Stimulated activated naive CD8-positive, alpha-beta T cell treated with anti-CD3 and anti-CD28 coated beads, Interleukin-15, Interleukin-2, amounts not matched to agents 100 ng/mL and 50 ng/mL, for 24 hours (primary cell): ENCODE results near the gene CDK15.

Source experiments
- H3K27ac Mint-ChIP-seq: one replicate; pipeline ENCODE4 v1.8.0; 2021; ENCODE audit warnings: mild to moderate bottlenecking, mixed read lengths
- H3K27me3 Mint-ChIP-seq: one replicate; pipeline ENCODE4 v1.8.0; 2021; ENCODE audit warnings: mixed read lengths
- H3K36me3 Mint-ChIP-seq: one replicate; pipeline ENCODE4 v1.8.0; 2021; ENCODE audit warnings: low read depth, mixed read lengths
- H3K4me1 Mint-ChIP-seq: one replicate; pipeline ENCODE4 v1.8.0; 2021; ENCODE audit warnings: low read depth, mixed read lengths
- H3K4me3 Mint-ChIP-seq: one replicate; pipeline ENCODE4 v1.8.0; 2021; ENCODE audit warnings: mild to moderate bottlenecking, mixed read lengths
- H3K9me3 Mint-ChIP-seq: one replicate; pipeline ENCODE4 v1.8.0; 2021; ENCODE audit warnings: mixed read lengths

Gene CDK15

GRCh38 chr2:201913201-201913600 is 106.9 kb downstream of the CDK15 start:
- H3K27me3 Mint-ChIP-seq: no peaks in the 10 kb centered on the region
- H3K36me3 Mint-ChIP-seq: no peaks in the 10 kb centered on the region
- no peak overlapping the region for H3K4me3 Mint-ChIP-seq
- H3K27ac Mint-ChIP-seq: no peak overlapping the region
- H3K9me3 Mint-ChIP-seq: no peaks in the 10 kb centered on the region
- H3K4me1 Mint-ChIP-seq: peaks cover 9% of the 10 kb centered on the region

GRCh38 chr2:201915446-201915845 is 109.1 kb downstream of the CDK15 start:
- H3K4me1 Mint-ChIP-seq: no peaks in the 10 kb centered on the region
- no peaks in the 10 kb centered on the region for H3K27me3 Mint-ChIP-seq
- H3K27ac Mint-ChIP-seq: no peak overlapping the region

GRCh38 chr2:201916565-201916964 is 110.2 kb downstream of the CDK15 start:
- Mint-ChIP-seq H3K27me3 (no peaks in the 10 kb centered on the region), H3K4me3 (no peak overlapping the region), H3K9me3 (no peaks in the 10 kb centered on the region), H3K4me1 (no peaks in the 10 kb centered on the region), H3K36me3 (no peaks in the 10 kb centered on the region), H3K27ac (no peak overlapping the region)

More at GRCh38 chr2:201915446-201915845, 109.1 kb downstream of the CDK15 start:
- Mint-ChIP-seq H3K36me3 (no peaks in the 10 kb centered on the region), H3K9me3 (no peaks in the 10 kb centered on the region), H3K4me3 (no peak overlapping the region)

- Mint-ChIP-seq H3K27ac (no peak overlapping the region), H3K4me1 (no peaks in the 10 kb centered on the region), H3K27me3 (no peaks in the 10 kb centered on the region), H3K4me3 (no peak overlapping the region), H3K9me3 (no peaks in the 10 kb centered on the region), H3K36me3 (no peaks in the 10 kb centered on the region)
Observed at GRCh38 chr2:201918616-201919307, 112.4 kb downstream of the CDK15 start.

- Mint-ChIP-seq H3K4me3 (no peak overlapping the region), H3K27me3 (no peaks in the 10 kb centered on the region)
Observed at GRCh38 chr2:201919308-201919634, 112.9 kb downstream of the CDK15 start.

GRCh38 chr2:201923436-201924328 is 117.3 kb downstream of the CDK15 start:
- Mint-ChIP-seq H3K4me1 (no peaks in the 10 kb centered on the region), H3K27me3 (peaks cover 4% of the 10 kb centered on the region), H3K9me3 (no peaks in the 10 kb centered on the region), H3K27ac (no peak overlapping the region), H3K36me3 (no peaks in the 10 kb centered on the region), H3K4me3 (no peak overlapping the region)

More at GRCh38 chr2:201919308-201919634, 112.9 kb downstream of the CDK15 start:
- no peak overlapping the region for H3K27ac Mint-ChIP-seq
- H3K36me3 Mint-ChIP-seq: no peaks in the 10 kb centered on the region
- H3K4me1 Mint-ChIP-seq: no peaks in the 10 kb centered on the region
- no peaks in the 10 kb centered on the region for H3K9me3 Mint-ChIP-seq

GRCh38 chr2:201924453-201924852 is 118.1 kb downstream of the CDK15 start:
- Mint-ChIP-seq H3K9me3 (no peaks in the 10 kb centered on the region), H3K4me3 (no peak overlapping the region), H3K36me3 (no peaks in the 10 kb centered on the region), H3K27me3 (peaks cover 4% of the 10 kb centered on the region), H3K4me1 (no peaks in the 10 kb centered on the region), H3K27ac (no peak overlapping the region)

GRCh38 chr2:201925056-201925455 is 118.7 kb downstream of the CDK15 start:
- Mint-ChIP-seq H3K9me3 (no peaks in the 10 kb centered on the region), H3K4me3 (no peak overlapping the region), H3K27me3 (peaks cover 4% of the 10 kb centered on the region), H3K36me3 (no peaks in the 10 kb centered on the region), H3K27ac (no peak overlapping the region), H3K4me1 (no peaks in the 10 kb centered on the region)

GRCh38 chr2:201926067-201926466 is 119.7 kb downstream of the CDK15 start:
- H3K36me3 Mint-ChIP-seq: no peaks in the 10 kb centered on the region
- no peaks in the 10 kb centered on the region for H3K4me1 Mint-ChIP-seq
- H3K9me3 Mint-ChIP-seq: no peaks in the 10 kb centered on the region
- peaks cover 11% of the 10 kb centered on the region for H3K27me3 Mint-ChIP-seq
- H3K27ac Mint-ChIP-seq: no peak overlapping the region
- no peak overlapping the region for H3K4me3 Mint-ChIP-seq

GRCh38 chr2:201928363-201928762 is 122.0 kb downstream of the CDK15 start:
- no peaks in the 10 kb centered on the region for H3K36me3 Mint-ChIP-seq
- no peak overlapping the region for H3K27ac Mint-ChIP-seq
- H3K4me3 Mint-ChIP-seq: no peak overlapping the region
- H3K9me3 Mint-ChIP-seq: no peaks in the 10 kb centered on the region
- H3K27me3 Mint-ChIP-seq: peaks cover 11% of the 10 kb centered on the region
- H3K4me1 Mint-ChIP-seq: no peaks in the 10 kb centered on the region

- Mint-ChIP-seq H3K27me3 (peaks cover 16% of the 10 kb centered on the region), H3K9me3 (no peaks in the 10 kb centered on the region), H3K27ac (no peak overlapping the region), H3K4me3 (no peak overlapping the region), H3K36me3 (no peaks in the 10 kb centered on the region), H3K4me1 (no peaks in the 10 kb centered on the region)
Observed at GRCh38 chr2:201929281-201930026, 123.1 kb downstream of the CDK15 start.

- Mint-ChIP-seq H3K36me3 (no peaks in the 10 kb centered on the region), H3K27me3 (peaks cover 20% of the 10 kb centered on the region), H3K27ac (no peak overlapping the region), H3K4me3 (no peak overlapping the region), H3K9me3 (peaks cover under 1% of the 10 kb centered on the region), H3K4me1 (no peaks in the 10 kb centered on the region)
Observed at GRCh38 chr2:201930043-201930442, 123.7 kb downstream of the CDK15 start.

- peaks cover 24% of the 10 kb centered on the region for H3K27me3 Mint-ChIP-seq
- H3K27ac Mint-ChIP-seq: no peak overlapping the region
- peaks cover 6% of the 10 kb centered on the region for H3K9me3 Mint-ChIP-seq
- H3K4me1 Mint-ChIP-seq: no peaks in the 10 kb centered on the region
- no peaks in the 10 kb centered on the region for H3K36me3 Mint-ChIP-seq
- no peak overlapping the region for H3K4me3 Mint-ChIP-seq
Observed at GRCh38 chr2:201930831-201931230, 124.5 kb downstream of the CDK15 start.

- H3K9me3 Mint-ChIP-seq: peaks cover 6% of the 10 kb centered on the region
- no peaks in the 10 kb centered on the region for H3K36me3 Mint-ChIP-seq
- H3K27me3 Mint-ChIP-seq: peaks cover 24% of the 10 kb centered on the region
- H3K4me1 Mint-ChIP-seq: no peaks in the 10 kb centered on the region
- no peak overlapping the region for H3K27ac Mint-ChIP-seq
- no peak overlapping the region for H3K4me3 Mint-ChIP-seq
Observed at GRCh38 chr2:201931475-201931874, 125.1 kb downstream of the CDK15 start.

- Mint-ChIP-seq H3K4me1 (no peaks in the 10 kb centered on the region), H3K36me3 (no peaks in the 10 kb centered on the region), H3K27me3 (peaks cover 24% of the 10 kb centered on the region), H3K9me3 (peaks cover 6% of the 10 kb centered on the region), H3K4me3 (no peak overlapping the region), H3K27ac (no peak overlapping the region)
Observed at GRCh38 chr2:201931951-201932350, 125.6 kb downstream of the CDK15 start.
